Neural cell (in vitro differentiated cells): ENCODE results near the gene EXPH5. TPM values are rescaled to one million over a fixed set of nuclear protein-coding genes. Genes with fewer than 3 reads are reported as not detected.

ENCODE experiments used
- H2AFZ ChIP-seq: fragments of 200-600, 300-800 bp; sonication (generic), shearing (Covaris generic); 2 replicates; pipeline ENCODE4 v1.6.0; 2014; ENCODE audit warnings: low read depth, mild to moderate bottlenecking, antibody characterized with exemption, low read length, moderate library complexity
- H3F3A ChIP-seq: fragments of 200-600 bp; shearing (Covaris generic); 2 replicates; pipeline ENCODE4 v1.6.1; 2016; ENCODE audit warnings: mild to moderate bottlenecking, moderate library complexity, mixed read lengths, antibody characterized with exemption, low read length; ENCODE audit not compliant: insufficient read depth, poor library complexity, severe bottlenecking
- H3K27ac ChIP-seq: fragments of 200-600, 300-800 bp; sonication (generic), shearing (Covaris generic); 2 replicates; pipeline ENCODE4 v1.5.1; 2014; ENCODE audit warnings: mild to moderate bottlenecking, low read length, moderate library complexity
- H3K27me3 ChIP-seq: fragments of 300-800, 200-600 bp; sonication (generic), shearing (Covaris generic); 2 replicates; pipeline ENCODE4 v1.6.0; 2014; ENCODE audit warnings: mild to moderate bottlenecking, low read depth, low read length, moderate library complexity; ENCODE audit not compliant: insufficient read depth
- H3K36me3 ChIP-seq: fragments of 300-800, 200-600 bp; sonication (generic), shearing (Covaris generic); 2 replicates; pipeline ENCODE4 v1.5.1; 2014; ENCODE audit warnings: mild to moderate bottlenecking, antibody characterized with exemption, low read length, moderate library complexity; ENCODE audit not compliant: insufficient read depth
- H3K4me2 ChIP-seq: fragments of 300-800, 200-600 bp; sonication (generic), shearing (Covaris generic); 2 replicates; pipeline ENCODE4 v1.6.0; 2014; ENCODE audit warnings: mild to moderate bottlenecking, low read length
- H3K4me3 ChIP-seq: fragments of 300-800, 200-600 bp; sonication (generic), shearing (Covaris generic); 2 replicates; pipeline ENCODE4 v1.5.1; 2014; ENCODE audit warnings: mild to moderate bottlenecking, low read length, moderate library complexity
- H3K79me2 ChIP-seq: fragments of 200-600 bp; shearing (Covaris generic); replicated peaks from 2 replicates; pipeline ENCODE4 v1.6.0; 2014; ENCODE audit warnings: mild to moderate bottlenecking, low read length, moderate library complexity; ENCODE audit not compliant: insufficient read depth
- H3K9ac ChIP-seq: fragments of 300-800, 200-600 bp; sonication (generic), shearing (Covaris generic); 2 replicates; pipeline ENCODE4 v1.6.1; 2016; ENCODE audit warnings: mild to moderate bottlenecking, low read length, mixed read lengths
- H3K9me2 ChIP-seq: fragments of 200-600 bp; shearing (Covaris generic); 2 replicates; pipeline ENCODE4 v1.6.1; 2016; ENCODE audit warnings: mild to moderate bottlenecking, low read length, mixed read lengths; ENCODE audit not compliant: insufficient read depth
- H3K9me3 ChIP-seq: fragments of 200-600, 300-800 bp; sonication (generic), shearing (Covaris generic); 2 replicates; pipeline ENCODE4 v1.6.1; 2016; ENCODE audit warnings: mild to moderate bottlenecking, mixed run types, low read length, moderate library complexity, mixed read lengths
- H4K20me1 ChIP-seq: fragments of 200-600 bp; shearing (Covaris generic); 2 replicates; pipeline ENCODE4 v1.6.1; 2016; ENCODE audit warnings: mild to moderate bottlenecking, mixed run types; ENCODE audit not compliant: insufficient read depth
- EP300 ChIP-seq: fragments of 450-650 bp; conservative IDR thresholded peaks from 2 replicates; pipeline ENCODE4 v1.6.1; 2014; ENCODE audit warnings: antibody characterized with exemption, mild to moderate bottlenecking, moderate library complexity; ENCODE audit not compliant: poor library complexity, severe bottlenecking
- EZH2 ChIP-seq: fragments of 200-600, 300-800 bp; shearing (Covaris generic), sonication (generic); IDR thresholded peaks from 2 replicates; pipeline ENCODE4 v1.6.1; 2014; ENCODE audit warnings: antibody characterized with exemption, low read length, borderline replicate concordance, mild to moderate bottlenecking; ENCODE audit not compliant: insufficient read depth, poor library complexity, severe bottlenecking
- MXI1 ChIP-seq: fragments of 450-650 bp; conservative IDR thresholded peaks from 2 replicates; pipeline ENCODE4 v1.6.1; 2014; ENCODE audit warnings: antibody characterized with exemption, mild to moderate bottlenecking; ENCODE audit not compliant: poor library complexity, severe bottlenecking
- POLR2AphosphoS5 ChIP-seq: IDR thresholded peaks from 2 replicates; pipeline ENCODE4 v1.6.1; 2012
- RAD21 ChIP-seq: fragments of 450-650 bp; conservative IDR thresholded peaks from 2 replicates; pipeline ENCODE4 v1.6.1; 2014; ENCODE audit warnings: antibody characterized with exemption, mild to moderate bottlenecking, moderate library complexity
- REST ChIP-seq: IDR thresholded peaks from 2 replicates; pipeline ENCODE4 v1.6.1; 2012; ENCODE audit warnings: borderline replicate concordance
- SMC3 ChIP-seq: fragments of 450-650 bp; conservative IDR thresholded peaks from 2 replicates; pipeline ENCODE4 v1.6.1; 2014; ENCODE audit warnings: antibody characterized with exemption, mild to moderate bottlenecking, moderate library complexity; ENCODE audit not compliant: poor library complexity
- TAF1 ChIP-seq: IDR thresholded peaks from 2 replicates; pipeline ENCODE4 v1.6.1; 2012; ENCODE audit warnings: low read depth
- polyA plus RNA-seq: library from polyadenylated mRNA; depleted of rRNA; stranded (reverse); fragments of >200 nt; gene quantifications from 2 replicates; pipeline ENCODE4 v1.2.3, GENCODE V29; 2014
- TF ChIP-seq, protein P1 (sequence below): fragments of 450-650 bp; IDR thresholded peaks from 2 replicates; pipeline ENCODE4 v1.5.1; 2014; ENCODE audit warnings: antibody characterized with exemption, mild to moderate bottlenecking, moderate library complexity; ENCODE audit not compliant: poor library complexity, severe bottlenecking

EXPH5 gene
- polyA plus RNA-seq, 1 donor from 2014 or later = not detected

GRCh38 chr11:108624196-108624925, 30.8 kb upstream of the EXPH5 start:
- H3K27me3 ChIP-seq = no peaks in the 10 kb centered on the region
- no peak overlapping the region for H3K27ac ChIP-seq
- no peaks in the 10 kb centered on the region for H3F3A ChIP-seq
- H4K20me1 ChIP-seq = no peaks in the 10 kb centered on the region
- no peaks in the 10 kb centered on the region for H3K79me2 ChIP-seq
- H3K9ac ChIP-seq = no peak overlapping the region
- no peak for TF ChIP-seq EP300
- TF ChIP-seq RAD21 = no peak
- TF ChIP-seq MXI1 = no peak
- no peak for TF ChIP-seq REST
- TF ChIP-seq SMC3 = no peak
- TF ChIP-seq POLR2AphosphoS5 = no peak
- no peaks in the 10 kb centered on the region for H3K36me3 ChIP-seq
- H3K9me3 ChIP-seq = peaks cover 6% of the 10 kb centered on the region
- no peak overlapping the region for H3K4me3 ChIP-seq
- H3K9me2 ChIP-seq = no peaks in the 10 kb centered on the region
- H2AFZ ChIP-seq = no peak overlapping the region
- no peak overlapping the region for H3K4me2 ChIP-seq

DNA sequence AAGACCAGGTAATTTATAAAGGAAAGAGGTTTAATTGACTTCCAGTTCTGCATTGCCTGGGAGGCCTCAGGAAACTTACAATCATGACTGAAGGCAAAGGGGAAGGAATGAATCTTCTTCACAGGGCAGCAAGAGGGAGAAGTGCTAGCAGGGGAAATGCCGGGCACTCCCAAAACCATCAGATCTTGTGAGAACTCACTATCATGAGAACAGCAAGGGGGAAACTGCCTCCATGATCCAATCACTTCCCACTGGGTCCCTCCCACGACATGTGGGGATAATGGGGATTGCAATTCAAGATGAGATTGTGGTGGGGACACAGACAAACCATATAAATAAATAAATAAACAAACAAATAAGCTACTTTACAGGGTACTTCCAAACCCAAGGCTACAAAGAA, 28.8 kb upstream of the EXPH5 start:
- Histone ChIP-seq H3K27me3 (no peaks in the 10 kb centered on the region), H3K79me2 (no peaks in the 10 kb centered on the region), H3K9ac (no peak overlapping the region), H3F3A (no peaks in the 10 kb centered on the region), H2AFZ (no peak overlapping the region), H4K20me1 (no peaks in the 10 kb centered on the region), H3K4me2 (no peak overlapping the region), H3K36me3 (no peaks in the 10 kb centered on the region), H3K27ac (no peak overlapping the region), H3K9me2 (no peaks in the 10 kb centered on the region), H3K9me3 (no peaks in the 10 kb centered on the region), H3K4me3 (no peak overlapping the region)
- TF ChIP-seq SMC3 (no peak), REST (no peak), MXI1 (no peak), TAF1 (no peak), EP300 (no peak), EZH2 (no peak), RAD21 (no peak), POLR2AphosphoS5 (no peak)
- TF ChIP-seq, protein P1, sequence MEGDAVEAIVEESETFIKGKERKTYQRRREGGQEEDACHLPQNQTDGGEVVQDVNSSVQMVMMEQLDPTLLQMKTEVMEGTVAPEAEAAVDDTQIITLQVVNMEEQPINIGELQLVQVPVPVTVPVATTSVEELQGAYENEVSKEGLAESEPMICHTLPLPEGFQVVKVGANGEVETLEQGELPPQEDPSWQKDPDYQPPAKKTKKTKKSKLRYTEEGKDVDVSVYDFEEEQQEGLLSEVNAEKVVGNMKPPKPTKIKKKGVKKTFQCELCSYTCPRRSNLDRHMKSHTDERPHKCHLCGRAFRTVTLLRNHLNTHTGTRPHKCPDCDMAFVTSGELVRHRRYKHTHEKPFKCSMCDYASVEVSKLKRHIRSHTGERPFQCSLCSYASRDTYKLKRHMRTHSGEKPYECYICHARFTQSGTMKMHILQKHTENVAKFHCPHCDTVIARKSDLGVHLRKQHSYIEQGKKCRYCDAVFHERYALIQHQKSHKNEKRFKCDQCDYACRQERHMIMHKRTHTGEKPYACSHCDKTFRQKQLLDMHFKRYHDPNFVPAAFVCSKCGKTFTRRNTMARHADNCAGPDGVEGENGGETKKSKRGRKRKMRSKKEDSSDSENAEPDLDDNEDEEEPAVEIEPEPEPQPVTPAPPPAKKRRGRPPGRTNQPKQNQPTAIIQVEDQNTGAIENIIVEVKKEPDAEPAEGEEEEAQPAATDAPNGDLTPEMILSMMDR = no peak
